Esophagus muscularis mucosa (tissue), 3 donors: ENCODE results near the gene CHRNA4.

ENCODE experiments used
- CTCF ChIP-seq, 3 experiments: fragments of 200-600 bp in 2 of 3; fragments of 450-650 bp in 1 of 3; sonication (generic) in 2 of 3; IDR thresholded peaks; one replicate each; pipeline ENCODE4 v1.5.1; 2017 to 2019; ENCODE audit warnings: antibody characterized with exemption in 3 of 3, mild to moderate bottlenecking in 2 of 3, moderate library complexity in 1 of 3
- POLR2A ChIP-seq: fragments of 450-650 bp; IDR thresholded peaks from one replicate; pipeline ENCODE4 v1.6.1; 2017; ENCODE audit warnings: antibody characterized with exemption, moderate library complexity, mild to moderate bottlenecking, low read depth
- POLR2AphosphoS5 ChIP-seq, 2 donors: sonication (generic); formaldehyde crosslinking; IDR thresholded peaks; one replicate each; pipeline ENCODE4 v1.6.1; 2017; ENCODE audit warnings: antibody characterized with exemption in 2 of 2

DNA sequence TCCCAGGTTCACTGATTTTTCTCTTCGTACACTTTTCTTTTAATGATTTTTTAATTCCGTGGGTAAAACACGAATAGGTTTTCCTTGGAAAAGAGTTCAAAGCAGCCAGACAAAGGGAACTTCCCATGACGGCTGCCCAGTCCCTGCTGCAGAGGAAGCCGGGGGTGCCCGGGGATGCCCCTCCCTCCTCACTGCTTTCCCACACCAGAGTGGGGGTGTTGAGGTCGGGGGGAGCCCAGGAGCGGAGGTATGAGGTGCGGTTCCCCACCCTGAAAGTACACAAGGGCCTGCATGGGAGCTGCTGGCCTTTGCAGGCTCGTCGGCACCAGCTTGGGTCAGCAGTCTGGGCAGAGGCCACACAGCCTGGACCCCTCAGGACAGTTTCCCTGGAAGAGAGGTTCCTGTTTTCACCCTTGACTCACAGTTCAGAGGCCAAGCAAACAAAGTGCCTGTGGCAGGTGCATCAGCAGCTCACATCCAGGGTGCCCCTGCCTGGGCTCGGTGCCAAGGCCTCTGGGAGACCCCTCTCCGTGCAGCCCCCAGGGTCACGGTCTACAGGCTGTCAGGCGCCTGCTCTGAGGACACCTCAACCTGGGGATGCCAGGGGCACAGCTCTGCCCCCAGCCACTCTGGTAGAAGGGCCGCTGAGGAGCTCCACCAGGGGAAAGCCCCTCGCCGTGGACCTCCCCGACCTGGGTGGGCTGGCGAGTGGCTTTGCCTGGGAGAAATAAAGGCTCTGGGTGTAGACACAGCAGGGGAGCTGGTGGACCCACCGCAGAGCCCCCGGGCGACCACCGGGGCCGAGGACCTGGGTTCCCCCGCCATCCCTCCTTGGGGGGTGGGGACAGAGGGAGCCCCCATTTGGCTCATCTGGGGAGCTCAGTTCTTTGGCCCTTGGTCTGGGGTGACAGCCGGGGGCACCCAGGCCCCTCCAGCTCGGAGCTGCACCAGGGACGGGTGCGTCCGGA, 15.4 kb upstream of the CHRNA4 start:
- TF ChIP-seq CTCF (IDR thresholded peaks at IDR 0.05) (no peak), POLR2A (no peak), POLR2AphosphoS5 (IDR thresholded peaks at IDR 0.05) (no peak)
